ENCODE measurements around the gene PER1.
"Not testable (repeated sequence)": the region's sequence is repeated elsewhere in the genome, so short reads cannot be mapped to it uniquely, and the experiment has no call there.

Gene PER1

GRCh38 chr17:8108972-8109660 is 43.1 kb downstream of the PER1 start:
- no peak for TF ChIP-seq CTCF (IDR thresholded peaks at IDR 0.05; ENCODE audit: insufficient read depth, low read depth, low read length, missing control alignments)
- DNase-seq (ENCODE audit: low read depth): no peak
- H3K4me3 ChIP-seq (ENCODE audit: low read depth, low read length): no peak overlapping the region

DNA sequence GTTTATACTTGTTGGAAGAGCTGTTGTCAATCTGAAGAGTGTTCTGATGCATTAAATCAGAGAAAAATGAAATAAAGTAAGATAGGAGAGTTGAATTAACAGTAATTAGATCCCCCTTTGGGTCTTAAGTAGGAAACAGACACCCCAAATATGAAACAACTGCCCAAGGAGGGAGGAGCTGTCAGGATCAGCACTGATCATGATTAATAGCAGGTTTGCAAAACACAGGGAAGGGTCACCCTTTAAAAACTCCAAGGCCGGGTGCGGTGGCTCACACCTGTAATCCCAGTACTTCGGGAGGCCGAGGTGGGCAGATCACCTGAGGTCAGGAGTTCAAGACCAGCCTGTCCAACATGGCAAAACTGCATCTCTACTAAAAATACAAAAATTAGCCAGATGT is 45.2 kb downstream of the PER1 start:
- H3K4me3 ChIP-seq (ENCODE audit: low read depth, low read length); DNase-seq (ENCODE audit: low read depth): not testable (repeated sequence)

GRCh38 chr17:8105957-8106398 is 46.2 kb downstream of the PER1 start:
- DNase-seq (ENCODE audit: low read depth): peak; percentile 34
- no peak for TF ChIP-seq CTCF (IDR thresholded peaks at IDR 0.05; ENCODE audit: insufficient read depth, low read depth, low read length, missing control alignments)
- H3K4me3 ChIP-seq (ENCODE audit: low read depth, low read length): no peak overlapping the region

- no peak for DNase-seq (ENCODE audit: low read depth)
- TF ChIP-seq CTCF (IDR thresholded peaks at IDR 0.05; ENCODE audit: insufficient read depth, low read depth, low read length, missing control alignments): no peak
- H3K4me3 ChIP-seq (ENCODE audit: low read depth, low read length): no peak overlapping the region
Observed at GRCh38 chr17:8104911-8105310, 47.3 kb downstream of the PER1 start.

- no peak for DNase-seq (ENCODE audit: low read depth)
- TF ChIP-seq CTCF (IDR thresholded peaks at IDR 0.05; ENCODE audit: insufficient read depth, low read depth, low read length, missing control alignments): no peak
- no peak overlapping the region for H3K4me3 ChIP-seq (ENCODE audit: low read depth, low read length)
Observed at GRCh38 chr17:8103549-8103948, 48.7 kb downstream of the PER1 start.

GRCh38 chr17:8101721-8102120 is 50.5 kb downstream of the PER1 start:
- no peak for DNase-seq (ENCODE audit: low read depth)
- no peak overlapping the region for H3K4me3 ChIP-seq (ENCODE audit: low read depth, low read length)

GRCh38 chr17:8100763-8101162 is 51.4 kb downstream of the PER1 start:
- H3K4me3 ChIP-seq (ENCODE audit: low read depth, low read length): no peak overlapping the region
- DNase-seq (ENCODE audit: low read depth): no peak
- TF ChIP-seq CTCF (IDR thresholded peaks at IDR 0.05; ENCODE audit: insufficient read depth, low read depth, low read length, missing control alignments): no peak

More at GRCh38 chr17:8101721-8102120, 50.5 kb downstream of the PER1 start:
- TF ChIP-seq CTCF (IDR thresholded peaks at IDR 0.05; ENCODE audit: insufficient read depth, low read depth, low read length, missing control alignments): no peak
